Caco-2 (cell line): ENCODE results near the gene BRAF. TPM values are rescaled to one million over a fixed set of nuclear protein-coding genes. Genes with fewer than 3 reads are reported as not detected.

ENCODE experiments used
- BruUV-seq: library from RNA; stranded (reverse); fragments of 400-500 nt; replicated peaks from 2 replicates; lab custom pipeline; 2021; lab: Mats Ljungman, UMichigan
- CTCF ChIA-PET: fragments of 300-600 bp; sonication (Branson Sonifier 250); formaldehyde crosslinking; loops from one replicate; lab custom pipeline; 2022; ENCODE audit warnings: antibody characterized with exemption; lab: Charles Lee
- POLR2A ChIA-PET: fragments of 300-600 bp; sonication (Branson Sonifier 250); formaldehyde crosslinking; loops from one replicate; lab custom pipeline; 2022; ENCODE audit warnings: antibody characterized with exemption; lab: Charles Lee
- DNase-seq, 2 experiments: peaks; one replicate each; pipeline versions ENCODE4 v3.0.0 to v3.0.0-alpha.2; 2020 to 2022
- H3K27me3 ChIP-seq: replicated peaks from 2 replicates; pipeline ENCODE4 v1.6.0; 2011; ENCODE audit warnings: low read length; ENCODE audit not compliant: control insufficient read depth, insufficient read depth
- H3K36me3 ChIP-seq: 2 replicates; pipeline ENCODE4 v1.5.1; 2011; ENCODE audit warnings: low read length; ENCODE audit not compliant: control insufficient read depth, insufficient read depth
- H3K4me1 ChIP-seq: fragments of 250-450 bp; sonication (Bioruptor Pico); 2 replicates; pipeline ENCODE4 v1.5.1; 2020; ENCODE audit warnings: mild to moderate bottlenecking
- H3K4me3 ChIP-seq: 2 replicates; pipeline ENCODE4 v1.5.1; 2011; ENCODE audit warnings: low read depth, mild to moderate bottlenecking, control low read depth, low read length
- H3K9me3 ChIP-seq: fragments of 250-450 bp; sonication (Bioruptor Pico); 2 replicates; pipeline ENCODE4 v1.5.1; 2020; ENCODE audit warnings: mild to moderate bottlenecking, moderate library complexity
- H3K27ac Mint-ChIP-seq: one replicate; pipeline ENCODE4 v1.8.0; 2022; ENCODE audit warnings: mixed read lengths; ENCODE audit not compliant: unreplicated experiment
- H3K27me3 Mint-ChIP-seq: one replicate; pipeline ENCODE4 v1.8.0; 2022; ENCODE audit warnings: mixed read lengths; ENCODE audit not compliant: insufficient read depth, unreplicated experiment
- H3K36me3 Mint-ChIP-seq: one replicate; pipeline ENCODE4 v1.8.0; 2022; ENCODE audit warnings: mild to moderate bottlenecking, mixed read lengths; ENCODE audit not compliant: insufficient read depth, unreplicated experiment
- H3K4me1 Mint-ChIP-seq: one replicate; pipeline ENCODE4 v1.8.0; 2022; ENCODE audit warnings: low read depth, mixed read lengths; ENCODE audit not compliant: unreplicated experiment
- H3K4me3 Mint-ChIP-seq: one replicate; pipeline ENCODE4 v1.8.0; 2022; ENCODE audit warnings: mild to moderate bottlenecking, moderate library complexity, mixed read lengths; ENCODE audit not compliant: unreplicated experiment
- H3K9me3 Mint-ChIP-seq: one replicate; pipeline ENCODE4 v1.8.0; 2022; ENCODE audit warnings: mixed read lengths; ENCODE audit not compliant: unreplicated experiment
- CTCF ChIP-seq, 2 experiments: fragments of 200-600 bp in 1 of 2; IDR thresholded peaks; 1 replicate in 1 of 2; 2 replicates in 1 of 2; pipeline versions ENCODE4 v1.5.1 to v1.8.0; 2011 to 2022; ENCODE audit warnings: antibody characterized with exemption in 1 of 2, control low read depth in 1 of 2, inconsistent platforms in 1 of 2, low read depth in 1 of 2, low read length in 1 of 2, mild to moderate bottlenecking in 1 of 2, moderate library complexity in 1 of 2; ENCODE audit not compliant: insufficient read depth in 1 of 2, severe bottlenecking in 1 of 2, unreplicated experiment in 1 of 2
- intact Hi-C: fragments of 100-400 bp; cut with micrococcal nuclease; formaldehyde crosslinking; loops from one replicate; pipeline ENCODE4 v1.10.0; 2022; ENCODE audit not compliant: unreplicated experiment
- total RNA-seq: library from RNA; stranded (reverse); gene quantifications from 2 replicates; pipeline ENCODE4 v1.2.3, GENCODE V29; 2022

Gene BRAF
- total RNA-seq, 1 experiment from 2014 or later: 38.5 TPM

GRCh38 chr7:140870003-140870402, 54.7 kb downstream of the BRAF start:
- no peaks in the 10 kb centered on the region for H3K4me1 ChIP-seq
- no peak for DNase-seq
- Mint-ChIP-seq H3K27ac (no peak overlapping the region), H3K4me1 (no peaks in the 10 kb centered on the region), H3K9me3 (peaks cover under 1% of the 10 kb centered on the region), H3K36me3 (peaks cover 10% of the 10 kb centered on the region), H3K27me3 (no peaks in the 10 kb centered on the region), H3K4me3 (no peak overlapping the region)
- BruUV-seq: no TSS peak
- intact Hi-C loops: no loop called here
- POLR2A ChIA-PET: no interaction called here
- no peak for TF ChIP-seq CTCF (IDR thresholded peaks at IDR 0.05; ENCODE audit: insufficient read depth in 1 of 2, low read depth in 1 of 2, low read length in 1 of 2, severe bottlenecking in 1 of 2, unreplicated experiment in 1 of 2)
- H3K4me3 ChIP-seq: no peak overlapping the region
- CTCF ChIA-PET: no interaction called here
- H3K27me3 ChIP-seq: no peaks in the 10 kb centered on the region
- H3K9me3 ChIP-seq: no peaks in the 10 kb centered on the region
- no peaks in the 10 kb centered on the region for H3K36me3 ChIP-seq

- POLR2A ChIA-PET: no interaction called here
- no peaks in the 10 kb centered on the region for H3K27me3 ChIP-seq
These were observed 55.3 kb downstream of the BRAF start for GRCh38 chr7:140869430-140869829.

GRCh38 chr7:140867467-140868462, 57.0 kb downstream of the BRAF start:
- POLR2A ChIA-PET: no interaction called here
- CTCF ChIA-PET: no interaction called here
- no peaks in the 10 kb centered on the region for H3K4me1 ChIP-seq
- DNase-seq: no peak
- Mint-ChIP-seq H3K4me3 (no peak overlapping the region), H3K27me3 (no peaks in the 10 kb centered on the region), H3K9me3 (peaks cover 16% of the 10 kb centered on the region), H3K27ac (no peak overlapping the region), H3K36me3 (no peaks in the 10 kb centered on the region), H3K4me1 (no peaks in the 10 kb centered on the region)
- no peak for TF ChIP-seq CTCF (IDR thresholded peaks at IDR 0.05; ENCODE audit: insufficient read depth in 1 of 2, low read depth in 1 of 2, low read length in 1 of 2, severe bottlenecking in 1 of 2, unreplicated experiment in 1 of 2)
- H3K27me3 ChIP-seq: no peaks in the 10 kb centered on the region
- H3K36me3 ChIP-seq: no peaks in the 10 kb centered on the region
- H3K4me3 ChIP-seq: no peak overlapping the region
- intact Hi-C loops: no loop called here
- H3K9me3 ChIP-seq: no peaks in the 10 kb centered on the region
- BruUV-seq: no TSS peak

More at GRCh38 chr7:140869430-140869829, 55.3 kb downstream of the BRAF start:
- Histone ChIP-seq H3K4me3 (no peak overlapping the region), H3K4me1 (no peaks in the 10 kb centered on the region), H3K9me3 (no peaks in the 10 kb centered on the region), H3K36me3 (no peaks in the 10 kb centered on the region)
- Mint-ChIP-seq H3K27ac (no peak overlapping the region), H3K9me3 (peaks cover 7% of the 10 kb centered on the region), H3K36me3 (peaks cover 5% of the 10 kb centered on the region), H3K4me3 (no peak overlapping the region), H3K27me3 (no peaks in the 10 kb centered on the region), H3K4me1 (no peaks in the 10 kb centered on the region)
- no peak for TF ChIP-seq CTCF (IDR thresholded peaks at IDR 0.05; ENCODE audit: insufficient read depth in 1 of 2, low read depth in 1 of 2, low read length in 1 of 2, severe bottlenecking in 1 of 2, unreplicated experiment in 1 of 2)
- DNase-seq: no peak
- CTCF ChIA-PET: no interaction called here
- intact Hi-C loops: no loop called here
- no TSS peak for BruUV-seq
